Lung (tissue), 12 donors: ENCODE results near the gene FBXO46. TPM values are rescaled to one million over a fixed set of nuclear protein-coding genes. Genes with fewer than 3 reads are reported as not detected.

Source experiments
- ATAC-seq: fragments of 200-7000 bp; cut with Tn5 transposase; one replicate; pipeline ENCODE4 v1.9.1; 2020; ENCODE audit warnings: moderate number of reproducible peaks; ENCODE audit not compliant: insufficient read depth, low FRiP score
- DNase-seq, 3 donors: peaks; one replicate each; pipeline ENCODE4 v3.0.0-alpha.2; 2013 to 2017
- H3K27ac ChIP-seq, 2 donors: one replicate each; pipeline ENCODE4 v1.5.1; 2013; ENCODE audit warnings: mild to moderate bottlenecking in 2 of 2, moderate library complexity in 2 of 2, control low read depth in 1 of 2, inconsistent platforms in 1 of 2, low read depth in 1 of 2, low read length in 1 of 2
- H3K27me3 ChIP-seq, 3 donors: one replicate each; pipeline ENCODE4 v1.5.1; 2013; ENCODE audit warnings: low read length in 2 of 3; ENCODE audit not compliant: control insufficient read depth in 3 of 3, insufficient read depth in 3 of 3
- H3K36me3 ChIP-seq, 4 donors: one replicate each; pipeline ENCODE4 v1.5.1; 2013; ENCODE audit warnings: low read length in 4 of 4, mild to moderate bottlenecking in 1 of 4, moderate library complexity in 1 of 4; ENCODE audit not compliant: control insufficient read depth in 4 of 4, insufficient read depth in 4 of 4
- H3K4me1 ChIP-seq, 5 donors: one replicate each; pipeline ENCODE4 v1.5.1; 2013; ENCODE audit warnings: low read length in 5 of 5, mild to moderate bottlenecking in 2 of 5, moderate library complexity in 1 of 5; ENCODE audit not compliant: control insufficient read depth in 5 of 5, insufficient read depth in 5 of 5
- H3K4me3 ChIP-seq: one replicate; pipeline ENCODE4 v1.5.1; 2013; ENCODE audit warnings: mild to moderate bottlenecking, control low read depth, moderate library complexity
- H3K9ac ChIP-seq, 2 donors: one replicate each; pipeline ENCODE4 v1.5.1; 2013; ENCODE audit warnings: low read length in 2 of 2, control low read depth in 1 of 2; ENCODE audit not compliant: insufficient read depth in 1 of 2
- H3K9me3 ChIP-seq, 4 donors: one replicate each; pipeline ENCODE4 v1.5.1; 2013; ENCODE audit warnings: low read length in 3 of 4, mild to moderate bottlenecking in 1 of 4, moderate library complexity in 1 of 4; ENCODE audit not compliant: control insufficient read depth in 4 of 4, insufficient read depth in 3 of 4
- CTCF ChIP-seq: IDR thresholded peaks from 2 replicates; pipeline ENCODE4 v1.5.1; 2012; ENCODE audit warnings: mild to moderate bottlenecking; ENCODE audit errors: control extremely low read depth, extremely low read depth
- WGBS, 2 donors: extraction: QIAGEN DNeasy Blood & Tissue Kit; methylation state at CpG; one replicate each; pipeline ENCODE4 v1.1.7; 2013; 5-methylcytosine and 5-hydroxymethylcytosine counted together
- polyA plus RNA-seq, 2 donors: library from polyadenylated mRNA; stranded (reverse); fragments of 200-250 nt; gene quantifications; one replicate each; pipeline ENCODE4 v1.2.1, GENCODE V29; 2013
- total RNA-seq, 2 donors: library from RNA; depleted of rRNA in 1 of 2; stranded (reverse); fragments of >200 nt in 1 of 2; gene quantifications; one replicate each; pipeline ENCODE4 v1.2.1, GENCODE V29; 2014 to 2021
- donor health status: control.
- donor health status: control.
- donor health status: Bipolar disorder and iron deficiency.
- donor health status: healthy.
- donor health status: DM: yes; HTN: yes; CAD: no.

FBXO46 gene
- total and polyA plus RNA-seq, 4 donors, result 7.6 to 19.0 (median 9.7) TPM

- no peak for TF ChIP-seq CTCF
- peak overlapping the region; percentile 91 to 92 for H3K27ac ChIP-seq
- peak overlapping the region; percentile 3 for H3K4me3 ChIP-seq
- H3K9ac ChIP-seq, result peak overlapping the region; percentile 51 to 86
- no peak for ATAC-seq
- peaks cover 0 to 8% (median 4%) of the 10 kb centered on the region in 4 donors for H3K36me3 ChIP-seq
- no peaks in the 10 kb centered on the region for H3K27me3 ChIP-seq
- no peak for DNase-seq
- H3K4me1 ChIP-seq, result peaks cover 0 to 15% (median 10%) of the 10 kb centered on the region in 5 donors
- H3K9me3 ChIP-seq, result no peaks in the 10 kb centered on the region
- WGBS, 2 donors, result 59 to 67% methylated on average over 12 of the region's 12 CpGs
Measured at GRCh38 chr19:45717983-45718650, 12.6 kb downstream of the FBXO46 start.

- WGBS, 2 donors, result 0% methylated on average over 50 to 51 of the region's 51 CpGs
- Histone ChIP-seq H3K9ac (peak overlapping the region; percentile 51 to 98), H3K4me3 (peak overlapping the region; percentile 33), H3K27ac (peak overlapping the region; percentile 91 to 92), H3K4me1 (peaks cover 0 to 15% (median 10%) of the 10 kb centered on the region in 5 donors), H3K36me3 (peaks cover 0 to 13% (median 6%) of the 10 kb centered on the region in 4 donors), H3K27me3 (no peaks in the 10 kb centered on the region), H3K9me3 (no peaks in the 10 kb centered on the region)
- DNase-seq, result peak; percentile 99 to 100 (median 100)
- peak; percentile 1 for TF ChIP-seq CTCF
- ATAC-seq, result peak; percentile 95
Measured at GRCh38 chr19:45717131-45717982, 13.3 kb downstream of the FBXO46 start.

GRCh38 chr19:45716359-45717130 lies 14.2 kb downstream of the FBXO46 start:
- WGBS, 2 donors, result 2 to 4% methylated on average over 24 of the region's 24 CpGs
- Histone ChIP-seq H3K27ac (peak overlapping the region; percentile 50 to 89), H3K4me1 (peaks cover 0 to 15% (median 8%) of the 10 kb centered on the region in 5 donors), H3K4me3 (peak overlapping the region; percentile 33), H3K9ac (peak overlapping the region; percentile 51 to 98), H3K27me3 (no peaks in the 10 kb centered on the region), H3K9me3 (no peaks in the 10 kb centered on the region), H3K36me3 (peaks cover 0 to 19% (median 4%) of the 10 kb centered on the region in 4 donors)
- TF ChIP-seq CTCF, result no peak
- DNase-seq (peak; percentile 37 to 76 (median 66)), ATAC-seq (no peak)
